Midbrain (tissue), 1 donor: ENCODE results near the gene PAFAH1B2.

Source experiments
- DNase-seq: peaks from one replicate; lab custom pipeline; 2025; lab: John Stamatoyannopoulos, UW

The PAFAH1B2 gene

DNA sequence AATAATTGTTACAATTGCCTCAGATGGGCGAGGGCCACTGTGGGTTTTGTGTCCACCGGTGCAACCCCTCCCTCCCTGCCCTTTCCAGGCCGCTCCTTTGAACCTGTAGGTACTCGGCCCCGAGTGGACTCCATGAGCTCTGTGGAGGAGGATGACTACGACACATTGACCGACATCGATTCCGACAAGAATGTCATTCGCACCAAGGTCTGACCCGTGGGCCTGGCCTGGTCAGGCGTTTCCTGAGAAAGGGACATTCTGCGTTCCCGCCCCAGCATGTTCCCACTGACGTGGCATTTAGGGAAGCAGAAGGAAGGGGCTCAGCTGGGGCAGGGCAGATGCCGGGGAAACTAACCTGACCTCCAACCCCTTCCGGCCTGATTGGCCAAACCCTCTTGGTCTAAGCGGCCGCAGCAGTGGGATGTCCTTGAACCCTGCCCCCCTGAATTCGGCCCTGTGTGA is 44.6 kb downstream of the PAFAH1B2 start:
- DNase-seq: no peak

DNA sequence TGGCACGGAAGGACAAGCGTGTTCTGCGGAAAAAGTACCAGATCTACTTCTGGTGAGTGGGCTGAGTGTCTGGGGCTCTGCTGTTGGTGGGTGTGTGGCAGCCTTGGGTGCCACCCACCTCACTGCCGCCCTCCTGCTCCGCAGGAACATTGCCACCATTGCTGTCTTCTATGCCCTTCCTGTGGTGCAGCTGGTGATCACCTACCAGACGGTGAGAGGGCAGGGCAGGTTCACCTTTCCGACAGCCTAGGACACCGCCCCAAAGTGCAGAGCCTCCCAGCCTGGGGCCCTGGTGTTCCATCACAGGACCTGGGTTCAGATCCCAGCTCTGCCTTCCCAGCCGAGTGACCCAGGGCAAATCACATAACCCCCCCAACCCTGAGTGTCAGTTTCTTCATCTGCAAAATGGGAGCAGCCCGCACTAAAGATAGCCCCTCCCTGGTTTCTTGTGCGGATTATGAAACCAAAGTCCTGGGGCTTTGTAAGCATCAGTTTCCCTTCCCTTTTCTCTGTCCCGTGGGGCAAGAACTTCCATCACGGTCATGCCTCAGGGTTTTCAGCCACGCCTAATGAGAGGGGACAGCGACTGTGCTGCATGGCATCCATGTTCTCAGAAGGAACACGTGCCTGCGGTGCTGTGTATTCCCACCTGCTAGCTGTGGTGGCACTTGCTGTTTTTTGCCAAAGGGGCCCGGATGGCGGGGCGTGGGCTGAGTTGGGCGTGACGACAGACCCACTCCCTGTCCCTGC is 45.3 kb downstream of the PAFAH1B2 start:
- DNase-seq: no peak

- DNase-seq: no peak
Observed at GRCh38 chr11:117189941-117190544, 46.0 kb downstream of the PAFAH1B2 start.

GRCh38 chr11:117191680-117192400 is 47.8 kb downstream of the PAFAH1B2 start:
- no peak for DNase-seq

DNA sequence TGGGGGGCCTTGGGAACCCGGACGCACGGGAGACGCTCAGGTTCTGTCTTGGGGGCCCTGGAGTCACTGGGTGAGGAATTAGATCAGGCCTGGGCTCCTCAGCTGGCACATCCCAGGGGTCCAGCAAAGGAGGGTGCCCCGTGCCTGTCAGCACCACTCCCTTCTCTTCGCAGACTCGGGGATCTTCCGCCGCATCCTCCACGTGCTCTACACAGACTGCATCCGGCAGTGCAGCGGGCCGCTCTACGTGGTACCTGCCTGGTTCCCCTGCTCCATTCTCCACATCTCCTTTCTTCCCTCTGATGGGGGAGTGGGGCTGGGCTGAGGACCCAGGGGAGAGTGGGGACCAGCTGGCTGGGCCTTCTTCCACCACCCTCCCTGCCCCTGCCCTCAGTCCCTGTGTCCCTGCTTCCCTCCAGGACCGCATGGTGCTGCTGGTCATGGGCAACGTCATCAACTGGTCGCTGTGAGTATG is 48.4 kb downstream of the PAFAH1B2 start:
- no peak for DNase-seq

DNA sequence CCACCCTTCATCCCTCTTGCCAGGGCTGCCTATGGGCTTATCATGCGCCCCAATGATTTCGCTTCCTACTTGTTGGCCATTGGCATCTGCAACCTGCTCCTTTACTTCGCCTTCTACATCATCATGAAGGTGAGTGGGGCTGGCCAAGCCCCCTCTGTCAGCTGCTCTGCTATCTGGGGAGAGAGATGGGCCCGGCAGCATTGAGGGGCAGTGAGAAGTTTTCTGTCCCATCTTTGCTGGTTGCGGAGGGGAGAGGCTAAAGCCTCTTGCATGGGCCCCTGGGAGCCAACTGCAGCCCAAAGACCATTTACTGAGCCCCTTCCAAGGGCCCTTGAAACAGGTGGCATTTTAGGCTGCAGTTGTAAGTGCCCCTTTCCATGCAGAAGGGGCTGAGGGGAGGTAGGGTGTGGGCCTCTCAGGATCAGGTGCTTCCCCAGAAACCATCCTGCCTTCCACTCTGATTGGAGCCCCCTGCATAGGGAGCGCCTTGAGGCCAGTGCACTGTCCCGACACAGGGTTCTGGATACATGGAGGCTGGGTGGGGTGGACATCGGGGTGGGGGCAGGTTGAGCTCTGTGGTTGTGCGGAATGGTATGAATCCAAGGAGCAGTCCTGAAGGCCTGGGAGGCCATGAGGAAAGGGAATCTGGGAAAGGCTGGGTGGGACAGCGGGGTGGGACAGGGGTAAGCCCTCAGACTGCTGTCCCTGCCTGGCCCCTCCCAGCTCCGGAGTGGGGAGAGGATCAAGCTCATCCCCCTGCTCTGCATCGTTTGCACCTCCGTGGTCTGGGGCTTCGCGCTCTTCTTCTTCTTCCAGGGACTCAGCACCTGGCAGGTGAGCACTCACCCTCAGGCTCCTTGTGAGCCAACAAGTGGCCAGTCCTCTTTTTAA is 49.3 kb downstream of the PAFAH1B2 start:
- no peak for DNase-seq

DNA sequence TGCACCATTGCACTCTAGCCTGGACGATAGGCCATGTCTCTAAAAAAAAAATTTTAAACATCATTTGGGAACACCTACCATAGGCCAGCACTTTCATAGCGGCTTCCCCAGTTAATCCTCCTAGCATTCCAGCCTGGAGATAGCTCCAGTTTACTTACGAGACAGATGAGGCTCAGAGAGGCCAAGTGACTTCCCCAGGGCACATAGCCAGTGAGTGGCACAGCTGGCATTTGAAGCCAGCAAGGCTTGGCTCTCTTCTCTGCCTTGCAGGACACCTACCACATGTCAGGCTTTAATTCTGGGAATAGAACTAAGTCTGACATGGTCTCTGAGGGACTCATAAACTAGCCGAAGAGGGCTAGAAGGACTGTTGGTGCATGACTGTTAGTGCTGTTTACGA is 50.2 kb downstream of the PAFAH1B2 start:
- no peak for DNase-seq

- no peak for DNase-seq
Observed at GRCh38 chr11:117195258-117195657, 51.2 kb downstream of the PAFAH1B2 start.

GRCh38 chr11:117195761-117196160 is 51.7 kb downstream of the PAFAH1B2 start:
- DNase-seq: no peak

GRCh38 chr11:117197006-117197405 is 52.9 kb downstream of the PAFAH1B2 start:
- DNase-seq: no peak

DNA sequence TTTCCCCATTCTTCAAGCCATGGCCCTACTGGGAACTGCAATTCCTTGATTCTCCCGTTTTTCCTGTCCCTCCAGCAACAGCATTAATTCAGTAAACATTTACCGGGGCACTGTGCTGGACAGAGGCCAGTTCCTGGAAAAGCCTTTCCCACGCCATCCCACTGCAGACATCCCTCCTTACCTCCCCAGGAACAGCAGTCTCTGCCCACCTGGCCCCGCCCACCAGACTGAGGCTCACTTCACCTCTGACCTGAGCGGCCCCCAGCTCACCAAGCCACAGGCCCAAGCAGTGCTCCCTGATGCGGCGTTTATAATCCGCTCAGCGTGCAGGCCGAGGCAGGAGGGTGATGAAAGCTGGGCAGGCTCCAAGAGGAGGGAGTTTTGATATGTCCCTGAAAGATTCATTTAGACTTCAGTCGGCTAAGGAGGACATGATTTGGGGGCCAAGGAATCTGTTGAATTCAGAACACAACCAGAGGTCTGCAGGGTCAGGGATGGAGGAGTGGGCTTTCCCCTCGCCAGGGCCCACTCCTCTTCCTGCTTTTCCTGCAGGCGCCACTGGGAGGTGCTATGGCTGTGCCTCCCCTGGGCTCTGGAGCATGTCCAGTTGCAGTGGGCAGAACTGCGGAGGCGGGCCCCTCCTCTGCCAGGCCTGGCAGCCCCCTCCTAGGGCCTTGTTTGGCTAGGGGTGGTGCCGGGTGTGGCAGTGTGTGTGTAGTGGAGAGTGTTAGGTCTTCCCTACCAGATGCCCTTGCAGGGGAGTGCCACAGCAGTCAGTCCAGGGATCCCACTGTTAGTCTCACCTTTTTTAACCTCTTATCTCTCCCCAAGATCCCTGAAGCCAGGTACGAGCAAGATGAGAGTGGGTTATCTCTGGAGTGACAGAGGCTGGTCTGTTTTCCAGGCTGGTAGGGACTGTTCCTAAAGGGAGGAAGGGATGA is 53.7 kb downstream of the PAFAH1B2 start:
- DNase-seq: no peak

DNA sequence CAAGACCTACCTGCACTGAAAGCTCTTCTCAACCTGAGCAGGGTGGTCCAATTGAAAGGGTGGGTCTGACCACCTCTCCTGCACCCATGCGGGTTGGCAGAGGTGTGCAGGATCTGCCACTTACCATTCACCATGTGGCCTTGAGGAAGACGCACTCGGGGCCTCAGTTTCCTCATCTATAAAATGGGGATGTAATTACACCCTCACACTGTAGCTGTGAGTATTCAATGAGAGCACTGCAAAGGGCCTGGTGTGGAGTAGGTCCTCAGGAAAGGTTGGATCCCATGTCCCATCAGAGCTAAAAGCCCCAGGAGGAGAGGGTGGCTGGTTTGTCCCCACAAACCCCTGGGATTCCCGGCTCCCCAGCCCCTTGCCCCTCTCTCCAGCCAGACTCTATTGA is 54.5 kb downstream of the PAFAH1B2 start:
- DNase-seq: no peak

GRCh38 chr11:117199053-117199915 is 55.2 kb downstream of the PAFAH1B2 start, which contains the start of gene TAGLN:
Gene TAGLN (plus strand): TSS chr11:117199370. CDS start chr11:117203014, 3,644 bp downstream.
- no peak for DNase-seq

DNA sequence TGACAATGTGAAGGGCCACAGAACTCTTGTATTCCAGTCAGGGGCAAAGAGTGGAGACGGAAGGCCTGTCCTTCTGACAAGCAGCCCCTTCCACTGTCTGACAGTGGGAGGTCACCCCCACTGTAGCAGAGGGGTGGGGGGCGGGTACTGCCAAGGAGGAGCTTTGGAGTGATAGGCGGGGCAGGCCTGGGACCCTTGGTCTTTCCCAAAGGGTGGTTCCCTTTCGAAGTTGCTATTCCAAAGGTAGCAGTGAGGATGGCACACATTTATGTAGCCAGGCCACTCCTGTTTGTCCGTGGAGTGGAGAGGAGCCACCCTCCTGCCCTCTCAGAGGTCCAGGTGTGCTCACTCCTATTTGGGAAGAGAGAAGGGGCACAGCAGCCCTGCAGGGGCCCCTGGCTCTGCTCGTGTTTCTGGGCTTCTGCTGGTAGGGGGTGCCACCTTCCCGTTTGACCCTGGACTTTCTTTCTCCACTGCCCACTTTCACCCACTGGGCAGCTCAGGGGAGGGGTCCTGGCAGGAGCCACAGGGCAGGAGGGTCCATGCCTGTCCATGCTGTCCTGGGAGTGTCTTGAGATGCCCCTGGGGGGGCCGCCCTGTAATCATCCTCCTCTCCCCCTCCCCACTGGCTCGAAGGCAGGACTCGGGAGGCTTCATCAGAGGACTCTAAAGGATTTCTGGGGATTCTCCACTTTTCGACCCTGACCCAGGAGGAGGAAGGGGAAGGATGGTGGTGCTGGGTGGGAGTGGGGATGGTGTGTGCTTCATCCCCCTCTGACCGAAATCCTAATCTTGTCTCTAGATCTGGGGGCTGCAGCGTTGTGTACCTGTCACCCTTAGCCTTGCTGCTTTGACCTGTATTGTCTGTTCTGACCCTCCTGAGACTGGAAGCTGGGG is 56.1 kb downstream of the PAFAH1B2 start:
- no peak for DNase-seq

DNA sequence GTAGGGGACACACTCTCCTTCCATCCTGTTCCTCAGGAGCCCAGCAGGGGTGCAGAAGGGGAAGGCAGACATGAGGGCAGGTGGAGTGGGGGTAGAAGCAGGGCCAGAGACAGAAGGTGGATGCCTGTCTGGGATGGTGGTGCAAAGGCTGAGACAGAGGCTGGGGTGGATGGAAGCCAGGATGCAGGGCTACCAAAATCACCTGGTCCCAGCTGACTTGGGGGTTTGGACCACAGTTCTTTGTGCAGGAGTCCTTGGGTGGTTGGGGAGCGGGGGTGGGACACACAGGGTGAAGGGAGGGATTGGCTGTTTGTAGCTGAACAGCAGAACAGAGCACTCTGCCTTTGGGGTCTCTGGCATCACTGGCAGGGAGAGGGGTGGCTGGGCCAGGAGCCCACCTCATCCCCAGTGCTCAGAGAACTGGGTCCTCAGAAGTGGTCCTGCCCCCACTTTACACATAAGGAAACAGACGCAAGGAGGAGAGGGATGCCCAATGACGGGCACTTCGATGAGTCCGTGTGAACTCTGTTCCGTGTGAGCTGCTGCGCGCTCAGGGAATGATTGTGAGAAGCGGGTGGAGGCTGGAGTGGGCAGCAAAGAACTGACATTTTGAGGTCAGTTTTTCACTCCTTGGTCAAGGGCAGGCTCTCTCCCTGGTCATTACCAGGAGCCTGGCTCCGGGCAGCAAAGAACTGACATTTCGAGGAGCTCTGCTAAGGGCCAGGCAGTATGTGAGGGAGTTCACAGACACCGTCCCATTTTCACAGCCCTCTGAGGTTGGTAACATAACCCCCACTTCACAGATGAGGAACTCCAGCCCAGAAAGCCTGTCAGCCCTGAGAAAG is 56.9 kb downstream of the PAFAH1B2 start:
- no peak for DNase-seq

- no peak for DNase-seq
Observed at GRCh38 chr11:117201658-117202305, 57.7 kb downstream of the PAFAH1B2 start.
